GM08714 (cell line): Measurements from ENCODE around the gene TXNRD1.

Experiments
- H3K4me3 ChIP-seq: fragments of 200-500 bp; sonication (Bioruptor generic); 2 replicates; pipeline ENCODE4 v1.5.1; 2014; ENCODE audit warnings: mild to moderate bottlenecking, low read length, inconsistent platforms
- ZNF274 ChIP-seq: IDR thresholded peaks from 2 replicates; pipeline ENCODE4 v1.6.1; 2012; ENCODE audit warnings: mild to moderate bottlenecking, low read depth, low read length

TXNRD1 gene

GRCh38 chr12:104371043-104371870, 155.7 kb downstream of the TXNRD1 start:
- no peak overlapping the region for H3K4me3 ChIP-seq
- TF ChIP-seq ZNF274, result no peak

GRCh38 chr12:104372061-104372720, 156.6 kb downstream of the TXNRD1 start:
- H3K4me3 ChIP-seq, result no peak overlapping the region

GRCh38 chr12:104372721-104373335, 157.2 kb downstream of the TXNRD1 start:
- no peak for TF ChIP-seq ZNF274
- no peak overlapping the region for H3K4me3 ChIP-seq

More at GRCh38 chr12:104372061-104372720, 156.6 kb downstream of the TXNRD1 start:
- no peak for TF ChIP-seq ZNF274

- TF ChIP-seq ZNF274, result no peak
- no peak overlapping the region for H3K4me3 ChIP-seq
Measured at GRCh38 chr12:104374071-104374470, 158.5 kb downstream of the TXNRD1 start.

GRCh38 chr12:104374806-104375205, 159.2 kb downstream of the TXNRD1 start:
- no peak overlapping the region for H3K4me3 ChIP-seq
- TF ChIP-seq ZNF274, result no peak

GRCh38 chr12:104375775-104376174, 160.2 kb downstream of the TXNRD1 start:
- no peak overlapping the region for H3K4me3 ChIP-seq
- no peak for TF ChIP-seq ZNF274

- no peak overlapping the region for H3K4me3 ChIP-seq
- TF ChIP-seq ZNF274, result no peak
Measured at GRCh38 chr12:104376650-104377513, 161.3 kb downstream of the TXNRD1 start.

- no peak overlapping the region for H3K4me3 ChIP-seq
- TF ChIP-seq ZNF274, result no peak
Measured at GRCh38 chr12:104377514-104377812, 161.9 kb downstream of the TXNRD1 start.

GRCh38 chr12:104378427-104378826, 162.8 kb downstream of the TXNRD1 start:
- H3K4me3 ChIP-seq, result no peak overlapping the region
- no peak for TF ChIP-seq ZNF274

GRCh38 chr12:104381341-104381730, 165.8 kb downstream of the TXNRD1 start:
- H3K4me3 ChIP-seq, result no peak overlapping the region
- TF ChIP-seq ZNF274, result no peak

GRCh38 chr12:104381731-104382480, 166.3 kb downstream of the TXNRD1 start:
- no peak overlapping the region for H3K4me3 ChIP-seq
- TF ChIP-seq ZNF274, result no peak

- no peak overlapping the region for H3K4me3 ChIP-seq
Measured at GRCh38 chr12:104384141-104384880, 168.7 kb downstream of the TXNRD1 start.

GRCh38 chr12:104385510-104385909, 169.9 kb downstream of the TXNRD1 start:
- TF ChIP-seq ZNF274, result no peak
- H3K4me3 ChIP-seq, result no peak overlapping the region

More at GRCh38 chr12:104384141-104384880, 168.7 kb downstream of the TXNRD1 start:
- TF ChIP-seq ZNF274, result no peak

GRCh38 chr12:104386461-104386860, 170.9 kb downstream of the TXNRD1 start:
- no peak for TF ChIP-seq ZNF274
- no peak overlapping the region for H3K4me3 ChIP-seq
